Lower lobe of right lung (tissue), 2 donors: ENCODE measurements around the gene CERT1. TPM values are rescaled to one million over a fixed set of nuclear protein-coding genes. Genes with fewer than 3 reads are reported as not detected.

ENCODE experiments used
- ATAC-seq, 2 donors: fragments of 200-7000 bp; cut with Tn5 transposase; one replicate each; pipeline ENCODE4 v1.9.1; 2020 to 2022; ENCODE audit warnings: mild to moderate bottlenecking in 2 of 2, moderate library complexity in 2 of 2
- DNase-seq: peaks from one replicate; pipeline ENCODE4 v3.0.0-alpha.2; 2020
- H3K27ac ChIP-seq: fragments of 200-600 bp; one replicate; pipeline ENCODE4 v1.8.0; 2022
- H3K27me3 ChIP-seq: fragments of 200-600 bp; one replicate; pipeline ENCODE4 v1.8.0; 2022; ENCODE audit warnings: low read depth
- H3K36me3 ChIP-seq: fragments of 200-600 bp; one replicate; pipeline ENCODE4 v1.8.0; 2022; ENCODE audit warnings: mild to moderate bottlenecking
- H3K4me1 ChIP-seq: fragments of 200-600 bp; one replicate; pipeline ENCODE4 v1.8.0; 2022
- H3K4me3 ChIP-seq: fragments of 200-600 bp; one replicate; pipeline ENCODE4 v1.8.0; 2022; ENCODE audit warnings: mild to moderate bottlenecking
- H3K9me3 ChIP-seq: fragments of 200-600 bp; one replicate; pipeline ENCODE4 v1.8.0; 2022
- intact Hi-C: fragments of 100-400 bp; cut with DNase I; formaldehyde crosslinking; loops from one replicate; pipeline ENCODE4 v1.11.0; 2022
- total RNA-seq: library from RNA; stranded (reverse); fragmentation: NEBNext Ultra II Directional; extraction: Animal tissue kit (Norgen Biotek cat#: 25700); gene quantifications from one replicate; pipeline ENCODE4 v1.2.1, GENCODE V29; 2021
- TF ChIP-seq, protein P1 (sequence below): fragments of 200-600 bp; IDR thresholded peaks from one replicate; pipeline ENCODE4 v1.8.0; 2022; ENCODE audit warnings: antibody characterized with exemption, mild to moderate bottlenecking
- donor health status: DM: no; HTN: yes; CAD: no; lungs with severe emphysema.

Gene CERT1
- total RNA-seq, 1 donor from 2014 or later: 70.9 TPM

GRCh38 chr5:75457161-75457560, 54.3 kb downstream of the CERT1 start:
- DNase-seq (no peak), ATAC-seq (no peak)
- intact Hi-C loops: no loop called here
- H3K4me1 ChIP-seq: peaks cover 6% of the 10 kb centered on the region
- no peak overlapping the region for H3K27ac ChIP-seq
- no peaks in the 10 kb centered on the region for H3K27me3 ChIP-seq
- peaks cover 3% of the 10 kb centered on the region for H3K36me3 ChIP-seq
- TF ChIP-seq, protein P1, sequence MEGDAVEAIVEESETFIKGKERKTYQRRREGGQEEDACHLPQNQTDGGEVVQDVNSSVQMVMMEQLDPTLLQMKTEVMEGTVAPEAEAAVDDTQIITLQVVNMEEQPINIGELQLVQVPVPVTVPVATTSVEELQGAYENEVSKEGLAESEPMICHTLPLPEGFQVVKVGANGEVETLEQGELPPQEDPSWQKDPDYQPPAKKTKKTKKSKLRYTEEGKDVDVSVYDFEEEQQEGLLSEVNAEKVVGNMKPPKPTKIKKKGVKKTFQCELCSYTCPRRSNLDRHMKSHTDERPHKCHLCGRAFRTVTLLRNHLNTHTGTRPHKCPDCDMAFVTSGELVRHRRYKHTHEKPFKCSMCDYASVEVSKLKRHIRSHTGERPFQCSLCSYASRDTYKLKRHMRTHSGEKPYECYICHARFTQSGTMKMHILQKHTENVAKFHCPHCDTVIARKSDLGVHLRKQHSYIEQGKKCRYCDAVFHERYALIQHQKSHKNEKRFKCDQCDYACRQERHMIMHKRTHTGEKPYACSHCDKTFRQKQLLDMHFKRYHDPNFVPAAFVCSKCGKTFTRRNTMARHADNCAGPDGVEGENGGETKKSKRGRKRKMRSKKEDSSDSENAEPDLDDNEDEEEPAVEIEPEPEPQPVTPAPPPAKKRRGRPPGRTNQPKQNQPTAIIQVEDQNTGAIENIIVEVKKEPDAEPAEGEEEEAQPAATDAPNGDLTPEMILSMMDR: no peak
- no peaks in the 10 kb centered on the region for H3K9me3 ChIP-seq
- H3K4me3 ChIP-seq: no peak overlapping the region

- TF ChIP-seq, protein P1: no peak
- no peaks in the 10 kb centered on the region for H3K4me1 ChIP-seq
- peaks cover 3% of the 10 kb centered on the region for H3K36me3 ChIP-seq
- ATAC-seq: no peak
- no peak overlapping the region for H3K4me3 ChIP-seq
- H3K9me3 ChIP-seq: peaks cover 9% of the 10 kb centered on the region
- no peak for DNase-seq
- H3K27ac ChIP-seq: no peak overlapping the region
- intact Hi-C loops: no loop called here
- H3K27me3 ChIP-seq: no peaks in the 10 kb centered on the region
These were observed 61.4 kb downstream of the CERT1 start for GRCh38 chr5:75450069-75450468.

- DNase-seq: no peak
- H3K36me3 ChIP-seq: no peaks in the 10 kb centered on the region
- intact Hi-C loops: no loop called here
These were observed 65.4 kb downstream of the CERT1 start for GRCh38 chr5:75446068-75446467.

GRCh38 chr5:75441560-75441959, 69.9 kb downstream of the CERT1 start:
- ATAC-seq (no peak), DNase-seq (no peak)
- Histone ChIP-seq H3K4me3 (no peak overlapping the region), H3K4me1 (no peaks in the 10 kb centered on the region), H3K36me3 (no peaks in the 10 kb centered on the region), H3K9me3 (peaks cover 17% of the 10 kb centered on the region), H3K27me3 (no peaks in the 10 kb centered on the region), H3K27ac (no peak overlapping the region)
- intact Hi-C loops: no loop called here
- TF ChIP-seq, protein P1: no peak

More at GRCh38 chr5:75446068-75446467, 65.4 kb downstream of the CERT1 start:
- H3K27ac ChIP-seq: no peak overlapping the region
- TF ChIP-seq, protein P1: no peak
- ATAC-seq: no peak
- no peaks in the 10 kb centered on the region for H3K27me3 ChIP-seq
- peaks cover 18% of the 10 kb centered on the region for H3K9me3 ChIP-seq
- no peaks in the 10 kb centered on the region for H3K4me1 ChIP-seq
- no peak overlapping the region for H3K4me3 ChIP-seq

DNA sequence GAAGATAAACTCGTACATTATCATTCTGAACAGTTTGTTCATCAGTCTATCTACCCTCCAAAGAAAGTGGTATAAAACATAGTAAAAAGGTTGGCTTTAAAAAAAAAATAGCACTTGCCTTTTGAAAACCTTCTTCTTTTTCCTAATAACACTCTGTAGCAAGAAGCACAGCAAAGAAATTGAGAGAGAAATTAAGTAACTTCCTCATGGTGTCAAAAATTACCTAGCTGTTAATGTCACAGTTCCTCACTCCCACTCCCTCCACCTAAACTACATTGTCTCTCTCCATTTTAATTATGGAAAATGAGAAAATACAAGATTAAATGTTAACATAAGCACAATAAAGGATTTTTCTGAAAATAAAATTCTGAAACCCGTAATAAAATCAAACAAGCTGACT, 72.2 kb downstream of the CERT1 start:
- ATAC-seq (no peak), DNase-seq (no peak)
- TF ChIP-seq, protein P1: no peak
- Histone ChIP-seq H3K27ac (no peak overlapping the region), H3K4me1 (no peaks in the 10 kb centered on the region), H3K4me3 (no peak overlapping the region), H3K36me3 (no peaks in the 10 kb centered on the region), H3K9me3 (peaks cover 10% of the 10 kb centered on the region), H3K27me3 (no peaks in the 10 kb centered on the region)
- intact Hi-C loops: no loop called here

GRCh38 chr5:75438722-75439121, 72.7 kb downstream of the CERT1 start:
- no peaks in the 10 kb centered on the region for H3K27me3 ChIP-seq
- DNase-seq: no peak
- intact Hi-C loops: no loop called here
- peaks cover 10% of the 10 kb centered on the region for H3K9me3 ChIP-seq
- no peak for ATAC-seq
- no peaks in the 10 kb centered on the region for H3K4me1 ChIP-seq
- no peak overlapping the region for H3K27ac ChIP-seq
- TF ChIP-seq, protein P1: no peak
- H3K4me3 ChIP-seq: no peak overlapping the region
- no peaks in the 10 kb centered on the region for H3K36me3 ChIP-seq
